Lower lobe of right lung (tissue), 2 donors: ENCODE measurements around the gene NCOA3. TPM values are rescaled to one million over a fixed set of nuclear protein-coding genes. Genes with fewer than 3 reads are reported as not detected.

Source experiments
- ATAC-seq, 2 donors: fragments of 200-7000 bp; cut with Tn5 transposase; one replicate each; pipeline ENCODE4 v1.9.1; 2020 to 2022; ENCODE audit warnings: mild to moderate bottlenecking in 2 of 2, moderate library complexity in 2 of 2
- DNase-seq: peaks from one replicate; pipeline ENCODE4 v3.0.0-alpha.2; 2020
- H3K27ac ChIP-seq: fragments of 200-600 bp; one replicate; pipeline ENCODE4 v1.8.0; 2022
- H3K27me3 ChIP-seq: fragments of 200-600 bp; one replicate; pipeline ENCODE4 v1.8.0; 2022; ENCODE audit warnings: low read depth
- H3K36me3 ChIP-seq: fragments of 200-600 bp; one replicate; pipeline ENCODE4 v1.8.0; 2022; ENCODE audit warnings: mild to moderate bottlenecking
- H3K4me1 ChIP-seq: fragments of 200-600 bp; one replicate; pipeline ENCODE4 v1.8.0; 2022
- H3K4me3 ChIP-seq: fragments of 200-600 bp; one replicate; pipeline ENCODE4 v1.8.0; 2022; ENCODE audit warnings: mild to moderate bottlenecking
- H3K9me3 ChIP-seq: fragments of 200-600 bp; one replicate; pipeline ENCODE4 v1.8.0; 2022
- CTCF ChIP-seq: fragments of 200-600 bp; IDR thresholded peaks from one replicate; pipeline ENCODE4 v1.8.0; 2022; ENCODE audit warnings: antibody characterized with exemption, mild to moderate bottlenecking
- intact Hi-C: fragments of 100-400 bp; cut with DNase I; formaldehyde crosslinking; loops from one replicate; pipeline ENCODE4 v1.11.0; 2022
- long read RNA-seq: library from polyadenylated mRNA; unstranded; transcript quantifications from one replicate; pipeline ENCODE4 v2.0.0, GENCODE V29; 2021
- total RNA-seq: library from RNA; stranded (reverse); fragmentation: NEBNext Ultra II Directional; extraction: Animal tissue kit (Norgen Biotek cat#: 25700); gene quantifications from one replicate; pipeline ENCODE4 v1.2.1, GENCODE V29; 2021
- donor health status: DM: no; HTN: yes; CAD: no; lungs with severe emphysema.

The NCOA3 gene
- 42.1 TPM for total RNA-seq
- long read RNA-seq, partial matches to known transcripts: 3 of 21 reads
- long read RNA-seq, other reads (novel, unspliced or antisense): 18 of 21 reads

- no peaks in the 10 kb centered on the region for H3K27me3 ChIP-seq
- TF ChIP-seq CTCF: peak; percentile 56
- H3K27ac ChIP-seq: peak within 1 kb of the TSS; percentile 91
- DNase-seq (peak; percentile 98), ATAC-seq (peak; percentile 99)
- H3K9me3 ChIP-seq: no peaks in the 10 kb centered on the region
- intact Hi-C loops: no loop called here
- H3K4me3 ChIP-seq: peak within 1 kb of the TSS; percentile 96
- no peaks in the 10 kb centered on the region for H3K36me3 ChIP-seq
- H3K4me1 ChIP-seq: peaks cover 29% of the 10 kb centered on the region
These were observed at the start of gene NCOA3 for GRCh38 chr20:47501482-47502270. Gene NCOA3, plus strand, starts transcription at chr20:47501887. Its CDS starts 120,361 bp downstream, at chr20:47622248.

- Histone ChIP-seq H3K9me3 (no peaks in the 10 kb centered on the region), H3K27ac (no peak overlapping the region), H3K4me3 (no peak overlapping the region), H3K4me1 (peaks cover 12% of the 10 kb centered on the region), H3K27me3 (no peaks in the 10 kb centered on the region), H3K36me3 (no peaks in the 10 kb centered on the region)
- ATAC-seq (no peak), DNase-seq (no peak)
- intact Hi-C loops: no loop called here
- TF ChIP-seq CTCF: no peak
These were observed 48.9 kb upstream of the NCOA3 start for GRCh38 chr20:47452736-47453161.

GRCh38 chr20:47453167-47453782, 48.4 kb upstream of the NCOA3 start:
- ATAC-seq: peak in 1 of 2 donors; percentile 38
- H3K27me3 ChIP-seq: no peaks in the 10 kb centered on the region
- no peak overlapping the region for H3K27ac ChIP-seq
- H3K9me3 ChIP-seq: no peaks in the 10 kb centered on the region
- H3K4me3 ChIP-seq: no peak overlapping the region
- H3K36me3 ChIP-seq: no peaks in the 10 kb centered on the region
- peaks cover 12% of the 10 kb centered on the region for H3K4me1 ChIP-seq
- no peak for DNase-seq
- intact Hi-C loops: no loop called here
- TF ChIP-seq CTCF: no peak

GRCh38 chr20:47454298-47455132, 47.2 kb upstream of the NCOA3 start:
- H3K4me1 ChIP-seq: peaks cover 12% of the 10 kb centered on the region
- TF ChIP-seq CTCF: no peak
- H3K4me3 ChIP-seq: no peak overlapping the region
- intact Hi-C loops: no loop called here
- no peaks in the 10 kb centered on the region for H3K36me3 ChIP-seq
- ATAC-seq: no peak
- H3K9me3 ChIP-seq: no peaks in the 10 kb centered on the region
- H3K27me3 ChIP-seq: no peaks in the 10 kb centered on the region
- H3K27ac ChIP-seq: peak overlapping the region; percentile 34
- DNase-seq: no peak
